Subcutaneous abdominal adipose tissue (tissue), 5 donors: ENCODE data around the gene C19orf12.
"Not testable (repeated sequence)": the region's sequence is repeated elsewhere in the genome, so short reads cannot be mapped to it uniquely, and the experiment has no call there.

ENCODE experiments used
- H3K27ac ChIP-seq: one replicate; pipeline ENCODE4 v1.7.0; 2013; ENCODE audit warnings: low read depth, mild to moderate bottlenecking, inconsistent platforms, low read length, moderate library complexity
- H3K27me3 ChIP-seq, 5 donors: one replicate each; pipeline ENCODE4 v1.7.0; 2013; ENCODE audit warnings: low read length in 5 of 5, inconsistent platforms in 1 of 5; ENCODE audit not compliant: control insufficient read depth in 5 of 5, insufficient read depth in 4 of 5
- H3K36me3 ChIP-seq, 5 donors: one replicate each; pipeline ENCODE4 v1.7.0; 2013; ENCODE audit warnings: low read length in 5 of 5; ENCODE audit not compliant: control insufficient read depth in 5 of 5, insufficient read depth in 5 of 5
- H3K4me1 ChIP-seq, 5 donors: one replicate each; pipeline ENCODE4 v1.7.0; 2013; ENCODE audit warnings: low read length in 5 of 5, mild to moderate bottlenecking in 3 of 5, moderate library complexity in 1 of 5; ENCODE audit not compliant: control insufficient read depth in 5 of 5, insufficient read depth in 5 of 5
- H3K4me3 ChIP-seq, 5 donors: one replicate each; pipeline ENCODE4 v1.7.0; 2013; ENCODE audit warnings: low read length in 5 of 5, low read depth in 1 of 5
- H3K9ac ChIP-seq, 5 donors: one replicate each; pipeline ENCODE4 v1.7.0; 2013; ENCODE audit warnings: low read length in 5 of 5, mild to moderate bottlenecking in 4 of 5, moderate library complexity in 3 of 5
- H3K9me3 ChIP-seq, 5 donors: one replicate each; pipeline ENCODE4 v1.7.0; 2013; ENCODE audit warnings: low read length in 5 of 5; ENCODE audit not compliant: control insufficient read depth in 5 of 5
- donor health status: healthy.
- donor health status: healthy.
- donor health status: healthy.
- donor health status: healthy.
- donor health status: healthy.

The C19orf12 gene

DNA sequence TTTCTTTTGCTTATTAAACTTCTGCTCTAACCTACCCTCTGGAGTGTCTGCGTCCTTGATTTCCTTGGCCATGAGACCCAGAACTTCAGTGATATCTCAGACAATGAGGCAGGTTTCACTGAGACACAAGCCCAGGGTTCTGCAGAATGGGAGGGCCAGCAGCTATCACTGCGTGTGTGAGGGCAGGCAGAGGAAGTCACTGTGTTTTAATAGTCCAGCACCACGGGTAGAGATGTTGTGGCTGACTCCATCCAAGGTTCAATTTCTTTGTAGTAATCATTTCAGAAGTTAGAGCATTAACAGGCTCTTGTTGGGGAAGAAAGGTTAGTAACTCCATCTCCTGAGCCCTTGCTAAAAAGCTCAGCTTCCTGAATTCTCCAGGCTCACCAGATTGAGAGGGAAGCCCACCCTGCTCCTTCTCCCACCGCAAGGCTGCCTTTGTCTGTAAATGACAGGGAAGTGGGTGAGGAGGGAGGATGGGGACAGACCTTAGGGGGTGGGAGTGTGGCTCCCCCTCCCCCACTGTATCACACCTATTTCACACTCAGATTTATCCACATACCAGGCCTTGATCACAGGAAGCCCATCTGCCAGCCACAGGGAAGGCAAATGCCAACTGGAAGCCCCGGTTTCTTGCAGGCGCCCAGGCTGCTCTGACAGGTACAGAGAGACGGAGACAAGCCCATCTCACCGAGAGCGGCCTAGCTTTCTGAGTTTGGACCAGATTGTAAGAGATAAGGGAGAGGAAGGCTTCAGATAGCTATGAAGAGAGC lies 2.1 kb downstream of the C19orf12 start:
- peak overlapping the region; percentile 89 for H3K27ac ChIP-seq
- H3K4me1 ChIP-seq: peaks cover 7 to 73% (median 68%) of the 10 kb centered on the region in 5 donors

DNA sequence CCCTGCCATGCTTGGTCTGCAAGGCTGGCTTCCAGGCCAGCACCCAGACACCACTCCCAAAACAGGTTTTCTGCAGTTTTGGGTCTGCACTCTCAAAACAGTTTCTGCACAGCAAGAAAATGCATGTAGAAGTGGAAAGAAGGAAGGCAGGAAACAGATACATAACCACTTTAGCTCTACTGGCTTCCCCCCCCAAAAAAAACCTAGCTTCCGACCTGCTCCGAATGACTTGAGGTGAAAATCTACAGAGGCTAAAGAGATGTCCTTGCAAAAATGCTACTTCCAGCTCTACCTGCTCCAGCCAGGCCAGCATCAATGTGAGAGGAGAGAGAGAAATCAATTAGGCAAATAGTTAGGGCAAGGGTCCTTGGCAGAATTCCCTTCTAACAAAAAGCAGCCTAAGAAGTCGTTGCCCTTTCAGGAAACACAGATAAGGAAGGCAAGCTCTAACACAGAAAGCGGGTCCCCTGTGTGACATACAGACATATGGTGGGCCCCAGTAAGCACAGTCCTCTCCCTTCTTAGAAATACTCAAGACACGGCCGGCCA lies 3.4 kb downstream of the C19orf12 start:
- Histone ChIP-seq H3K4me3 (no peak overlapping the region), H3K9ac (peak overlapping the region in 1 of 5 donors; percentile 48), H3K9me3 (no peaks in the 10 kb centered on the region), H3K4me1 (peaks cover 9 to 86% (median 79%) of the 10 kb centered on the region in 5 donors), H3K27me3 (no peaks in the 10 kb centered on the region), H3K36me3 (peaks cover 0 to 20% (median 5%) of the 10 kb centered on the region in 5 donors), H3K27ac (peak overlapping the region; percentile 99)

More for the DNA sequence above, 2.1 kb downstream of the C19orf12 start:
- H3K27me3 ChIP-seq: no peaks in the 10 kb centered on the region
- H3K9ac ChIP-seq: peak overlapping the region in 4 of 5 donors; percentile 10 to 78 (median 56)
- H3K9me3 ChIP-seq: no peaks in the 10 kb centered on the region
- H3K36me3 ChIP-seq: peaks cover 0 to 11% (median 0%) of the 10 kb centered on the region in 5 donors
- H3K4me3 ChIP-seq: peak overlapping the region in 2 of 5 donors; percentile 16 to 37

DNA sequence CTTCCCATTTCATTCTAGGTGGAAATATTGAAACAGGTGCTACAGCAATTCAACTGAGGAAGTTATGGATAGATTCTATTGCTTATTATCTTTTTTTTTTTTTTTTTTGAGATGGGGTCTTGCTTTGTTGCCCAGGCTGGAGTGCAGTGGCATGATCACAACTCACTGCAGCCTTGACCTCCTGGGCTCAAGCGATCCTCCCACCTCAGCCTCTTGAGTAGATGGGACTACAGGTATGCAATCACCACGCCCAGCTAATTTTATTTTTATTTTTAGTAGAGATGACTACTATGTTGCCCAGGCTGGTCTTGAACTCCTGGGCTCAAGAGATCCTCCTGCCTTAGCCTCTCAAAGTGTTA lies 5.6 kb downstream of the C19orf12 start:
- not testable (repeated sequence) for H3K27me3 ChIP-seq, H3K9me3 ChIP-seq
- peaks cover 7 to 94% (median 83%) of the 10 kb centered on the region in 5 donors for H3K4me1 ChIP-seq
- peaks cover 0 to 33% (median 15%) of the 10 kb centered on the region in 5 donors for H3K36me3 ChIP-seq
- peak overlapping the region in 3 of 5 donors; percentile 19 to 69 (median 46) for H3K4me3 ChIP-seq
- peak overlapping the region; percentile 38 to 97 (median 65) for H3K9ac ChIP-seq
- H3K27ac ChIP-seq: peak overlapping the region; percentile 99

DNA sequence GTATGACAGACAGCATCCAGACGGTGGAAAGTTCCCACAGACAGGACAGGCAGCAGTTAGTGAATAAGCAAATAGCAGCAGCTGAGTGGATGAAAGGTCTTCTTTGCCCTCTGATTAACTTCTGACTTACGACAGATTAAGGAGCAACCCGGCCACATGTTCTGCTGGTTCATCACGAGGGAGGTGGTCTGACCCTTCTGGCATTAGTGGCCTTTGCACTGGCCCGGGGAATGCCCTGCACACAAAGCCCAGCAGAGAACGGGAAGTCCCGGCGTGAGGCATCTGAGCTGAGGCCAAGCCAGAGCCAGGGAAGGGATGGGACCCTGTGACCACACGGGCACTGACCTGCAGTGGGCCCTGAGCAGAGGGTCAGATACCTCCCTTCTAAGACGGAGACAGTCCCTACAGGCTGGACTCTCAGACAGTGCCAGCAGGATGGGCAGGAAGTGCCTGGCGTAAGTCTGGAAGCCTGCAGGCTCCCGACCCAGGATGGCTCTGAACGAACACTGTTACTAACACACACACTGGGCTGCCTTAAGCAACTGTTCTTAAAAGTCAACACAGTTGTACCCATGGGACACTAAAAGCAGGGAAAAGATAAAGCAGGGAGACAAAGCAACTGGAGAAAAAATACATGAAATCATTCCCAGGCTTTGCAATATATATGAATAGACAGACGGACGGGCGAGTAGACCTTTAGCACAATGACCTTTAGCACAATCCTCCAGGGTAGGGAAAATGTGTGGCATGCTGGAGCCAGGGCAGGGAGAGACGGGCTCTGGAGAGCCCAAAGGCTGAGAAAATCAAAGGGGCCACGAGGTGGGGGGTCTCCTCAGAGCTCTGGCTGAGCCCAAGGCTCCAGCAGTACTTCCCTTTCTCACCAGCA lies 6.3 kb downstream of the C19orf12 start:
- peak overlapping the region; percentile 74 to 97 (median 81) for H3K9ac ChIP-seq
- peaks cover 7 to 93% (median 81%) of the 10 kb centered on the region in 5 donors for H3K4me1 ChIP-seq
- no peaks in the 10 kb centered on the region for H3K27me3 ChIP-seq
- peak overlapping the region; percentile 99 for H3K27ac ChIP-seq
- peaks cover 0 to 36% (median 16%) of the 10 kb centered on the region in 5 donors for H3K36me3 ChIP-seq
- H3K9me3 ChIP-seq: no peaks in the 10 kb centered on the region
- peak overlapping the region; percentile 54 to 69 (median 60) for H3K4me3 ChIP-seq

DNA sequence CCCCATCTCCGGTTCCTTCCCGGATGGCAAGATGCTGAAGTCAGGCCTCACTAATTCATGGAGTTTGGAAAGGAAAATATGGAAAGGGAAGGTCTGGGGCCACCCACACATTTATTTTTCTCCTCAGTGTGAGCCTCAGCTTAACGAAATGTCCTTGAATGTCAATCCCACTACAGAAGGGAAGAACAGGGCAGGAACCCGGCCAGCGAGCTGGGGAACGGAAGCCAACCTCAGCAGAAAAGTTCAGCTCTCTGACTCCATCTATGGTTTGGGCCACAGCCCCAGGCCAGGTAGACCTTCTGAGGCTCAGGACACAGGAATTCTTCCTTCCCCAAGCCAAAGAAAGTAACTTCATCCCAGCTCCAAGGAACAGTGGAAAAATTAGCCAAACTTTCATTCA lies 8.4 kb downstream of the C19orf12 start:
- Histone ChIP-seq H3K27me3 (no peaks in the 10 kb centered on the region), H3K27ac (peak overlapping the region; percentile 99), H3K9ac (peak overlapping the region; percentile 59 to 97 (median 77)), H3K9me3 (no peaks in the 10 kb centered on the region), H3K36me3 (peaks cover 2 to 46% (median 31%) of the 10 kb centered on the region in 5 donors), H3K4me1 (peaks cover 7 to 85% (median 65%) of the 10 kb centered on the region in 5 donors), H3K4me3 (peak overlapping the region; percentile 54 to 69 (median 61))

DNA sequence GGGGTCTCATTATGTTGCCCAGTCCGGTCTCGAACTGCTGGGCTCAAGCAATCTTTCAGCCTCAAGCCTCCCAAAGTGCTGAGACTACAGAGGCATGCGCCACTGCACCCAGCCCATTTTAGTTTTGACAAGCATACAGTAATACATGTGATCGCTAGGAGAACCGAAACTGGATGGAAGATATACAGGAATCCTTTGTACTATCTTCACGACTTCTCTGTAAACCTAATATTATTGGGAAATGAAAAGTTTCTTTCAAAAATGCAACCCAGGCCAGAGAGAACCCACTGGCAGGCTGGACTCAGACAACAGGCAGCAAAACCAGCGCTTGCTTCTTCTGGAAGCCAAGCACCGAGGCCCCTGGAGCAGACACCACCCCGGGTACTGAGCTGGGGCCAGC lies 9.4 kb downstream of the C19orf12 start:
- peak overlapping the region; percentile 99 for H3K27ac ChIP-seq
- H3K4me1 ChIP-seq: peaks cover 7 to 80% (median 61%) of the 10 kb centered on the region in 5 donors
- peak overlapping the region; percentile 54 to 69 (median 61) for H3K4me3 ChIP-seq
- no peaks in the 10 kb centered on the region for H3K27me3 ChIP-seq
- peak overlapping the region in 4 of 5 donors; percentile 11 to 95 (median 68) for H3K9ac ChIP-seq
- H3K9me3 ChIP-seq: no peaks in the 10 kb centered on the region
- peaks cover 6 to 54% (median 33%) of the 10 kb centered on the region in 5 donors for H3K36me3 ChIP-seq

GRCh38 chr19:29704562-29705558 lies 10.2 kb downstream of the C19orf12 start:
- Histone ChIP-seq H3K27ac (peak overlapping the region; percentile 99), H3K9ac (peak overlapping the region in 1 of 5 donors; percentile 95), H3K27me3 (no peaks in the 10 kb centered on the region), H3K4me3 (peak overlapping the region in 3 of 5 donors; percentile 27 to 69 (median 60)), H3K4me1 (peaks cover 7 to 72% (median 54%) of the 10 kb centered on the region in 5 donors), H3K9me3 (no peaks in the 10 kb centered on the region), H3K36me3 (peaks cover 6 to 54% (median 33%) of the 10 kb centered on the region in 5 donors)

- Histone ChIP-seq H3K4me1 (peaks cover 3 to 53% (median 35%) of the 10 kb centered on the region in 5 donors), H3K4me3 (no peak overlapping the region), H3K36me3 (peaks cover 6 to 50% (median 31%) of the 10 kb centered on the region in 5 donors), H3K27ac (peak overlapping the region; percentile 54), H3K9ac (no peak overlapping the region), H3K9me3 (no peaks in the 10 kb centered on the region), H3K27me3 (no peaks in the 10 kb centered on the region)
These were observed 12.1 kb downstream of the C19orf12 start for GRCh38 chr19:29702963-29703320.
